SK-N-SH (cell line): ENCODE measurements around the gene GAL3ST3. TPM values are rescaled to one million over a fixed set of nuclear protein-coding genes. Genes with fewer than 3 reads are reported as not detected.

Source experiments
- CTCF ChIA-PET: fragments of 300-600, 350-600 bp; formaldehyde crosslinking; extraction: SDS; loops from one replicate; lab custom pipeline; 2021; lab: Yijun Ruan, JAX
- POLR2A ChIA-PET: fragments of 350-600 bp; sonication (Branson Sonifier 250); formaldehyde crosslinking; extraction: SDS; loops from one replicate; lab custom pipeline; 2020; ENCODE audit warnings: antibody characterized with exemption, inconsistent platforms; lab: Yijun Ruan, JAX
- DNase-seq: peaks from one replicate; pipeline ENCODE4 v3.0.0; 2012
- H2AFZ ChIP-seq: fragments of 200-600 bp; sonication (generic); 2 replicates; pipeline ENCODE4 v1.8.1; 2016; ENCODE audit warnings: antibody characterized with exemption, mild to moderate bottlenecking, low read depth
- H3F3A ChIP-seq: fragments of 200-600 bp; sonication (generic); replicated peaks from 2 replicates; pipeline ENCODE3; 2016; ENCODE audit warnings: antibody characterized with exemption, mild to moderate bottlenecking; ENCODE audit not compliant: insufficient read depth
- H3K27ac ChIP-seq, 2 experiments: fragments of 200-500 bp in 1 of 2; fragments of 200-600 bp in 1 of 2; sonication (Bioruptor generic) in 1 of 2; sonication (generic), shearing (Covaris generic) in 1 of 2; 2 replicates each; pipeline versions ENCODE4 v1.5.1 to v1.6.1; 2014 to 2016; ENCODE audit warnings: low read depth in 2 of 2, inconsistent platforms in 1 of 2, low read length in 1 of 2, mild to moderate bottlenecking in 1 of 2, mixed read lengths in 1 of 2
- H3K27me3 ChIP-seq: fragments of 200-600 bp; sonication (generic), shearing (Covaris generic); 2 replicates; pipeline ENCODE4 v1.6.1; 2016; ENCODE audit warnings: mixed run types; ENCODE audit not compliant: insufficient read depth
- H3K36me3 ChIP-seq, 2 experiments: fragments of 200-500 bp in 1 of 2; fragments of 200-600 bp in 1 of 2; sonication (Bioruptor generic) in 1 of 2; sonication (generic) in 1 of 2; replicated peaks in 1 of 2; 2 replicates each; pipeline versions ENCODE3 to v1.5.1; 2014 to 2016; ENCODE audit warnings: low read length in 1 of 2, mild to moderate bottlenecking in 1 of 2; ENCODE audit not compliant: insufficient read depth in 2 of 2, control insufficient read depth in 1 of 2
- H3K4me1 ChIP-seq, 2 experiments: fragments of 200-500 bp in 1 of 2; fragments of 200-600 bp in 1 of 2; sonication (Bioruptor generic) in 1 of 2; sonication (generic), shearing (Covaris generic) in 1 of 2; 2 replicates each; pipeline versions ENCODE4 v1.5.1 to v1.6.1; 2014 to 2016; ENCODE audit warnings: low read depth in 1 of 2, low read length in 1 of 2, mixed run types in 1 of 2; ENCODE audit not compliant: insufficient read depth in 2 of 2, control insufficient read depth in 1 of 2
- H3K4me2 ChIP-seq: fragments of 200-600 bp; sonication (generic), shearing (Covaris generic); 2 replicates; pipeline ENCODE4 v1.6.1; 2017; ENCODE audit warnings: mixed run types
- H3K4me3 ChIP-seq, 2 experiments: fragments of 200-500 bp in 1 of 2; fragments of 200-600 bp in 1 of 2; sonication (Bioruptor generic) in 1 of 2; sonication (generic), shearing (Covaris generic) in 1 of 2; 2 replicates each; pipeline versions ENCODE4 v1.5.1 to v1.8.1; 2014 to 2016; ENCODE audit warnings: low read depth in 2 of 2, inconsistent platforms in 1 of 2, low read length in 1 of 2, mild to moderate bottlenecking in 1 of 2, mixed read lengths in 1 of 2, moderate library complexity in 1 of 2
- H3K79me2 ChIP-seq: fragments of 200-600 bp; sonication (generic); 2 replicates; pipeline ENCODE4 v1.8.1; 2017; ENCODE audit warnings: mild to moderate bottlenecking; ENCODE audit not compliant: insufficient read depth
- H3K9ac ChIP-seq: fragments of 200-600 bp; sonication (generic); 2 replicates; pipeline ENCODE4 v1.6.1; 2017; ENCODE audit warnings: mixed run types
- H3K9me2 ChIP-seq: fragments of 200-600 bp; sonication (generic); 2 replicates; pipeline ENCODE4 v1.6.1; 2017; ENCODE audit warnings: mixed run types
- H3K9me3 ChIP-seq: fragments of 200-600 bp; sonication (generic); 2 replicates; pipeline ENCODE4 v1.6.1; 2017; ENCODE audit warnings: mixed run types, mild to moderate bottlenecking, moderate library complexity
- H4K20me1 ChIP-seq: fragments of 200-600 bp; sonication (generic); 2 replicates; pipeline ENCODE4 v1.6.1; 2017; ENCODE audit warnings: mild to moderate bottlenecking, mixed run types; ENCODE audit not compliant: insufficient read depth
- CHD2 ChIP-seq: fragments of 150-350 bp; IDR thresholded peaks from 2 replicates; pipeline ENCODE4 v1.6.1; 2018; ENCODE audit warnings: low read length; ENCODE audit not compliant: partially characterized antibody
- ELF1 ChIP-seq: IDR thresholded peaks from 2 replicates; pipeline ENCODE4 v1.4.0; 2012
- EP300 ChIP-seq, 2 experiments: IDR thresholded peaks; 2 replicates each; pipeline versions ENCODE4 v1.4.0 to v1.6.1; 2012; ENCODE audit warnings: borderline replicate concordance in 1 of 2, low read depth in 1 of 2, low read length in 1 of 2
- EZH2phosphoT487 ChIP-seq: fragments of 200-600 bp; sonication (generic); IDR thresholded peaks from 2 replicates; pipeline ENCODE4 v1.6.1; 2017; ENCODE audit warnings: low read depth, mixed run types, mild to moderate bottlenecking, antibody characterized with exemption, moderate library complexity, borderline replicate concordance
- FOXJ3 ChIP-seq: sonication (generic); formaldehyde crosslinking; IDR thresholded peaks from 2 replicates; pipeline ENCODE4 v1.5.1; 2020; ENCODE audit warnings: mild to moderate bottlenecking, missing genetic modification reagents
- GABPA ChIP-seq: IDR thresholded peaks from 2 replicates; pipeline ENCODE4 v1.4.0; 2012; ENCODE audit warnings: low read depth, mild to moderate bottlenecking
- MEF2A ChIP-seq: IDR thresholded peaks from 2 replicates; pipeline ENCODE4 v1.4.0; 2012; ENCODE audit warnings: low read depth, borderline replicate concordance
- NRF1 ChIP-seq: IDR thresholded peaks from 2 replicates; pipeline ENCODE4 v1.6.1; 2012; ENCODE audit warnings: low read depth, mild to moderate bottlenecking, low read length
- RAD21 ChIP-seq: IDR thresholded peaks from 2 replicates; pipeline ENCODE4 v1.6.1; 2012; ENCODE audit warnings: mild to moderate bottlenecking, low read length
- RCOR1 ChIP-seq: fragments of 150-350 bp; IDR thresholded peaks from 2 replicates; pipeline ENCODE4 v1.6.1; 2017; ENCODE audit warnings: antibody characterized with exemption, low read length
- RFX5 ChIP-seq: IDR thresholded peaks from 2 replicates; pipeline ENCODE4 v1.6.1; 2012; ENCODE audit warnings: mild to moderate bottlenecking, improper control_type of control experiment, low read length
- SMC3 ChIP-seq: IDR thresholded peaks from 2 replicates; pipeline ENCODE4 v1.6.1; 2012; ENCODE audit warnings: low read depth, low read length, improper control_type of control experiment
- TEAD4 ChIP-seq: IDR thresholded peaks from 2 replicates; pipeline ENCODE4 v1.4.0; 2012; ENCODE audit warnings: mild to moderate bottlenecking, borderline replicate concordance; ENCODE audit not compliant: insufficient read depth
- YY1 ChIP-seq: IDR thresholded peaks from 2 replicates; pipeline ENCODE4 v1.4.0; 2012; ENCODE audit warnings: low read depth, mild to moderate bottlenecking
- WGBS: methylation state at CpG from one replicate; pipeline ENCODE4 v1.1.6; 2017; ENCODE audit warnings: low lambda C conversion rate; 5-methylcytosine and 5-hydroxymethylcytosine counted together
- polyA plus RNA-seq, 3 experiments: library from polyadenylated mRNA; depleted of rRNA; stranded (reverse); fragments of >200 nt; gene quantifications; 2 replicates each; pipeline ENCODE4 v1.2.3, GENCODE V29; 2012
- TF ChIP-seq, protein P1 (sequence below): fragments of 150-350 bp; IDR thresholded peaks from 2 replicates; pipeline ENCODE4 v1.6.1; 2017; ENCODE audit warnings: antibody characterized with exemption, low read length, low read depth, borderline replicate concordance
- TF ChIP-seq, protein P2 (sequence below): IDR thresholded peaks from 2 replicates; pipeline ENCODE4 v1.4.0; 2012; ENCODE audit warnings: low read depth
- TF ChIP-seq, protein P3 (sequence below): fragments of 200-600 bp; sonication (generic); IDR thresholded peaks from 2 replicates; pipeline ENCODE4 v1.6.1; 2017; ENCODE audit warnings: antibody characterized with exemption, mild to moderate bottlenecking, moderate library complexity
- TF ChIP-seq, protein P4 (sequence below): IDR thresholded peaks from 2 replicates; pipeline ENCODE4; 2012

The GAL3ST3 gene
- polyA plus RNA-seq, 1 of the 3 experiments (the other 2 are of a cell fraction) = 3.2 TPM

DNA sequence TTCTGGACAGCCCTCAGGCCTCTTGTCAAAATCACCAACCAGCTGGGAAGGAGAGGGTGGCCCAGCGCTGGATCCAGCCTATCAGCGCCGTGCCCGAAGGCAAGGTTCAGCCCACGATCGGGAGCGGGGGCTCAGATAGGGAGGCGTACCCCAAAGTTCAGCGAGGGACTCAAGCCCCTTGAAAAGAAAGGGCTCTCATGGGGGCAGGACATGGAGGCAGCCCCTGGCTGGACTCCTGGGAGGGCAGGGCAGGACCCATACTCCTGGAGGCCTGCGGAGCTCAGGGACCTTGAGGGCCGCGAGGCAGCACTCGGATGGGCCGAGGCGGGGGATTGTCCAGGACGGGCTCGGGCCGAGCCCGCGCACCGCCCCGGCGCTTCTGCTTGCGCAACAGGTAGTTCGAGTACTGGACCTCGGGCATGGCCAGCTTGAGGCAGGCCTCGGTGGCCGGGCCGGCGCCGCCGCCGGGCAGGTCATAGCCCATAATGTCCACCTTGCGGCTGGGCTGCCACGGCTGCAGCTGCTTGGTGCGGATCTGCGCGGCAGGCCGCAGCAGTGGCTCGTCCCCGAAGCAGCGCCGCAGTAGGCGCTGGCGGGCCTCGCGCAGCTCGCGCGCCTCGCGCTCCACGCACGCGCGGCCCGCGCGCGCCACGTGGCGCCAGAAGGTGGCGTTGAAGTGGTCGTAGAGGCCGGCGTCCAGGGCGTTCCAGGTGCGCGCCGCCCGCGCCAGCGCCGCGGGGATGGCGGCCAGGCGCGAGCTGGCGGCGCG, 6.5 kb downstream of the GAL3ST3 start:
- POLR2A ChIA-PET = no interaction called here
- H3K27me3 ChIP-seq = no peaks in the 10 kb centered on the region
- TF ChIP-seq, protein P1, sequence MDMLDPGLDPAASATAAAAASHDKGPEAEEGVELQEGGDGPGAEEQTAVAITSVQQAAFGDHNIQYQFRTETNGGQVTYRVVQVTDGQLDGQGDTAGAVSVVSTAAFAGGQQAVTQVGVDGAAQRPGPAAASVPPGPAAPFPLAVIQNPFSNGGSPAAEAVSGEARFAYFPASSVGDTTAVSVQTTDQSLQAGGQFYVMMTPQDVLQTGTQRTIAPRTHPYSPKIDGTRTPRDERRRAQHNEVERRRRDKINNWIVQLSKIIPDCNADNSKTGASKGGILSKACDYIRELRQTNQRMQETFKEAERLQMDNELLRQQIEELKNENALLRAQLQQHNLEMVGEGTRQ = no peak
- no peak for TF ChIP-seq FOXJ3
- no peak for TF ChIP-seq SMC3
- no peak for TF ChIP-seq NRF1
- TF ChIP-seq RFX5 = no peak
- TF ChIP-seq ELF1 = no peak
- TF ChIP-seq MEF2A = no peak
- TF ChIP-seq EP300 (IDR thresholded peaks at IDR 0.05; ENCODE audit: borderline replicate concordance in 1 of 2, low read depth in 1 of 2, low read length in 1 of 2) = no peak
- no peak for TF ChIP-seq RAD21
- TF ChIP-seq CHD2 = no peak
- no peak for TF ChIP-seq YY1
- TF ChIP-seq, protein P2, sequence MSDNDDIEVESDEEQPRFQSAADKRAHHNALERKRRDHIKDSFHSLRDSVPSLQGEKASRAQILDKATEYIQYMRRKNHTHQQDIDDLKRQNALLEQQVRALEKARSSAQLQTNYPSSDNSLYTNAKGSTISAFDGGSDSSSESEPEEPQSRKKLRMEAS = no peak
- no peak for TF ChIP-seq GABPA
- TF ChIP-seq, protein P3, sequence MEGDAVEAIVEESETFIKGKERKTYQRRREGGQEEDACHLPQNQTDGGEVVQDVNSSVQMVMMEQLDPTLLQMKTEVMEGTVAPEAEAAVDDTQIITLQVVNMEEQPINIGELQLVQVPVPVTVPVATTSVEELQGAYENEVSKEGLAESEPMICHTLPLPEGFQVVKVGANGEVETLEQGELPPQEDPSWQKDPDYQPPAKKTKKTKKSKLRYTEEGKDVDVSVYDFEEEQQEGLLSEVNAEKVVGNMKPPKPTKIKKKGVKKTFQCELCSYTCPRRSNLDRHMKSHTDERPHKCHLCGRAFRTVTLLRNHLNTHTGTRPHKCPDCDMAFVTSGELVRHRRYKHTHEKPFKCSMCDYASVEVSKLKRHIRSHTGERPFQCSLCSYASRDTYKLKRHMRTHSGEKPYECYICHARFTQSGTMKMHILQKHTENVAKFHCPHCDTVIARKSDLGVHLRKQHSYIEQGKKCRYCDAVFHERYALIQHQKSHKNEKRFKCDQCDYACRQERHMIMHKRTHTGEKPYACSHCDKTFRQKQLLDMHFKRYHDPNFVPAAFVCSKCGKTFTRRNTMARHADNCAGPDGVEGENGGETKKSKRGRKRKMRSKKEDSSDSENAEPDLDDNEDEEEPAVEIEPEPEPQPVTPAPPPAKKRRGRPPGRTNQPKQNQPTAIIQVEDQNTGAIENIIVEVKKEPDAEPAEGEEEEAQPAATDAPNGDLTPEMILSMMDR = no peak
- TF ChIP-seq, protein P4, sequence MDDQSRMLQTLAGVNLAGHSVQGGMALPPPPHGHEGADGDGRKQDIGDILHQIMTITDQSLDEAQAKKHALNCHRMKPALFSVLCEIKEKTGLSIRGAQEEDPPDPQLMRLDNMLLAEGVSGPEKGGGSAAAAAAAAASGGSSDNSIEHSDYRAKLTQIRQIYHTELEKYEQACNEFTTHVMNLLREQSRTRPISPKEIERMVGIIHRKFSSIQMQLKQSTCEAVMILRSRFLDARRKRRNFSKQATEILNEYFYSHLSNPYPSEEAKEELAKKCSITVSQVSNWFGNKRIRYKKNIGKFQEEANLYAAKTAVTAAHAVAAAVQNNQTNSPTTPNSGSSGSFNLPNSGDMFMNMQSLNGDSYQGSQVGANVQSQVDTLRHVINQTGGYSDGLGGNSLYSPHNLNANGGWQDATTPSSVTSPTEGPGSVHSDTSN = no peak
- TF ChIP-seq RCOR1 = no peak
- TF ChIP-seq TEAD4 = no peak
- TF ChIP-seq EZH2phosphoT487 = no peak
- TF ChIP-seq, all 33 proteins: peak for 0
- H3K27ac ChIP-seq = no peak overlapping the region
- H3K9ac ChIP-seq = no peak overlapping the region
- CTCF ChIA-PET = interaction anchor here (0.9 to 5.8 kb wide), 4 partner anchors 20 to 224 kb away, joined by 3 to 46 read pairs (median 5); no protein-coding TSS in a partner anchor
- H3K79me2 ChIP-seq = no peaks in the 10 kb centered on the region
- H3K4me1 ChIP-seq = peaks cover 0 to 11% of the 10 kb centered on the region in 2 experiments; a peak in 1 of 4 replicates
- no peak overlapping the region for H2AFZ ChIP-seq
- H3K4me2 ChIP-seq = no peak overlapping the region
- 97% methylated on average over 44 of the region's 81 CpGs for WGBS
- H4K20me1 ChIP-seq = no peaks in the 10 kb centered on the region
- H3K9me2 ChIP-seq = no peaks in the 10 kb centered on the region
- H3K4me3 ChIP-seq = no peak overlapping the region
- peaks cover 12% of the 10 kb centered on the region for H3F3A ChIP-seq
- H3K36me3 ChIP-seq = peaks cover 0 to 6% of the 10 kb centered on the region in 2 experiments
- H3K9me3 ChIP-seq = no peaks in the 10 kb centered on the region
- no peak for DNase-seq
